AG09309 (cell line): ENCODE data around the gene RNF130.
A peak's percentile ranks its signal among the peaks of the same experiment; 100 is the strongest.
"Not testable (repeated sequence)": the region's sequence is repeated elsewhere in the genome, so short reads cannot be mapped to it uniquely, and the experiment has no call there.

ENCODE experiments used
- DNase-seq: peaks from one replicate; pipeline ENCODE4 v3.0.0-alpha.2; 2010; ENCODE audit warnings: low read depth
- H3K4me3 ChIP-seq: 2 replicates; pipeline ENCODE4 v1.5.1; 2011; ENCODE audit warnings: mild to moderate bottlenecking, low read depth, low read length, moderate library complexity; ENCODE audit not compliant: control insufficient read depth
- CTCF ChIP-seq: IDR thresholded peaks from 2 replicates; pipeline ENCODE4 v1.5.1; 2011; ENCODE audit warnings: mild to moderate bottlenecking, low read depth, low read length, inconsistent platforms; ENCODE audit not compliant: insufficient read depth, control insufficient read depth; ENCODE audit errors: missing control alignments

RNF130 gene

GRCh38 chr5:180093651-180094382, 22.3 kb upstream of the RNF130 start:
- DNase-seq = no peak
- TF ChIP-seq CTCF = no peak
- no peak overlapping the region for H3K4me3 ChIP-seq

- H3K4me3 ChIP-seq = no peak overlapping the region
- no peak for TF ChIP-seq CTCF
- DNase-seq = no peak
Measured at GRCh38 chr5:180093241-180093640, 21.7 kb upstream of the RNF130 start.

GRCh38 chr5:180090769-180091546, 19.4 kb upstream of the RNF130 start:
- peak; percentile 26 for TF ChIP-seq CTCF
- peak overlapping the region; percentile 22 for H3K4me3 ChIP-seq
- no peak for DNase-seq

- no peak for DNase-seq
- TF ChIP-seq CTCF = peak; percentile 76
- H3K4me3 ChIP-seq = peak overlapping the region; percentile 66
Measured at GRCh38 chr5:180090098-180090768, 18.7 kb upstream of the RNF130 start.

- DNase-seq, H3K4me3 ChIP-seq: not testable (repeated sequence)
Measured at GRCh38 chr5:180089628-180090027, 18.1 kb upstream of the RNF130 start.

- no peak for DNase-seq
- no peak overlapping the region for H3K4me3 ChIP-seq
- no peak for TF ChIP-seq CTCF
Measured at GRCh38 chr5:180088561-180088960, 17.0 kb upstream of the RNF130 start.
